ENCODE data around the gene CFAP97D2.
"Not testable (repeated sequence)": the region's sequence is repeated elsewhere in the genome, so short reads cannot be mapped to it uniquely, and the experiment has no call there.

Gene CFAP97D2

GRCh38 chr13:114143806-114144605, 35.1 kb upstream of the CFAP97D2 start:
- peak; percentile 25 for DNase-seq

GRCh38 chr13:114144606-114145244, 34.3 kb upstream of the CFAP97D2 start:
- no peak for DNase-seq

GRCh38 chr13:114145256-114145655, 33.8 kb upstream of the CFAP97D2 start:
- DNase-seq, result no peak

DNA sequence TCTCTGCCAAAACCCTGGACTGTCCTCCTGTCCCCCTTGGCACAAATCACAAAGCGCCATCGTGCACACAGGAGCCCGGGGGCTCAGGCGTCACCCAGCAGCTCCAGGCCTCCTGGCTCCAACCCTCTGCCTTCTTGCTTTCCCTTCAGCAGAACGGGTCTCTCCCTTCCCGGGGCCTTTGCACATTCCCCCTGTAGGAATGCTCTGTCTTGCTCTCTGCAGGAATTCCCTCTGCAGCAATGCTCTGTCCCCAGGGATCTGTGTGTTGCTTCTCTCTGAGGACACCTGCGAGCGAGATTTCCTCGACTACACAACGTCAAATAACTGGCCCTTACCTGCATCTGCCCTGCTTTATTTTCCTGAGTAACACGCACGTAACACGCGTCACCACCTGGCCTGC, 33.3 kb upstream of the CFAP97D2 start:
- DNase-seq, result no peak

GRCh38 chr13:114146173-114146572, 32.9 kb upstream of the CFAP97D2 start:
- DNase-seq, result no peak

DNA sequence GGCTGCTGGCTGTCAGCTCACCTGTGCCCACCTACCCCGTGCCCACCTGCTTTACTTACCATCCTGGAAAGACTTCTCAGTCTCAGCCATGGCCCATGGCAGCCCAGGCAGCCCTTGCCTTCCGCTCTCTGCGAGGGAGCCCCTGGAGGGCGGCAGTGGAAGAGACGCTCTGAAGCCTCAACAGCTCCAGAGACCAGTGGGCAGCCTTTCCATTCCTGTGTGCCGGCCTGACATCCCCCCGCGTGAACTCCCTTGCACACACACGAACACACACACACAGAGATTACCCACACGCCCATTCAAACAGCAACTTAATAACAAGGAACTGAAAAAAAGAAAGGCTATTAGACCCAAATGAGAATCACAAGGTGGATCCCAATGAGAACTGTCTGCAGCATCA, 32.4 kb upstream of the CFAP97D2 start:
- DNase-seq, result peak; percentile 7

DNA sequence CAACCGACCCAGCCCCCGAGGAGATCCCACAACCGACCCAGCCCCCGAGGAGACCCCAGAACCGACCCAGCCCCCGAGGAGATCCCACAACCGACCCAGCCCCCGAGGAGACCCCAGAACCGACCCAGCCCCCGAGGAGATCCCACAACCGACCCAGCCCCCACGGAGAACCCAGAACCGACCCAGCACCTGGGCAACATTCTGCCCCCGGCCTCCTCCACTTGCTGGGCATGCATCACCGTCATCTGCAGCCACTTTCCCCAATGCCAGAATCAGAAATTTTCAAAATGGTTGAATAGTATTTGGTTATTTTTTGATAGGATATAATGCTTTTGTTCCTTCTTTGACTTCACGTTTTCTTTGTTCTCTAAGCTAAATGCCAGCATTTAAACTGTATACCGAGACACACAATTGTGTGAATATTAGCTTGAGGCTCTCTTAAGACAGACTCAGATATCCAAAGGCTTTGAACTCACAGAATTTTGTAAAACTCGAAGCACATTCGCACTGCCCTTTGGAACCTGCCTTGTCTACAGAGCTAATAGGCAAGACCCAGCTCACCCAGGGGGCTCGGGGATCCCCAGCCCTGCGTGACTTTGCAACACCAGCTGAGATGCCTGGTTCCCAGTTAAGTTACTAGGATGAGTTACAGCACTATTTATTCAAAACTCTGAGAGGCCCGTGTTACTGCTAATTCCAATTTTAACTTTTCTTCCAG, 31.1 kb upstream of the CFAP97D2 start:
- DNase-seq, result no peak

GRCh38 chr13:114148521-114148855, 30.6 kb upstream of the CFAP97D2 start:
- peak; percentile 84 for DNase-seq

- DNase-seq, result not testable (repeated sequence)
Measured at GRCh38 chr13:114148886-114149285, 30.2 kb upstream of the CFAP97D2 start.

- peak; percentile 83 for DNase-seq
Measured at GRCh38 chr13:114149774-114150740, 29.0 kb upstream of the CFAP97D2 start.

DNA sequence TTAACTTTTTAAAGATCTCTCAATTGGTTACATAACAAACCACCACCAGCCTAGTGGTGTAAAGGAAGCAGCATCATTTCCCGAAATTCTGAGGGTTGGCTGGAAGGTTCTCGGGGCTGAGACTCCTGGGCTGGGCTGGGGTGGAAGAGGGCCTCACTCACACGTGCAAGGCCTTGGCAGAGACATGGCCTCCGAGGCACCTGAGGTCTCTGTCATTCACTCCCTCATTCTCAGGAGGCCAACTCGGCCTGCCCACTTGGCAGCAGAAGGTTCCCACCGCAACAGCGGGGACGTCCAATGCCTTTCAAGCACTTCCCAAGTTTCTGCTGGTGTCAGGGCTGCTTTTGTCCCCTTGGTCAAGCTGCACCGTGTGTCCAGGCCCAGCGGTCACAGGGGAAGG, 28.0 kb upstream of the CFAP97D2 start:
- no peak for DNase-seq

DNA sequence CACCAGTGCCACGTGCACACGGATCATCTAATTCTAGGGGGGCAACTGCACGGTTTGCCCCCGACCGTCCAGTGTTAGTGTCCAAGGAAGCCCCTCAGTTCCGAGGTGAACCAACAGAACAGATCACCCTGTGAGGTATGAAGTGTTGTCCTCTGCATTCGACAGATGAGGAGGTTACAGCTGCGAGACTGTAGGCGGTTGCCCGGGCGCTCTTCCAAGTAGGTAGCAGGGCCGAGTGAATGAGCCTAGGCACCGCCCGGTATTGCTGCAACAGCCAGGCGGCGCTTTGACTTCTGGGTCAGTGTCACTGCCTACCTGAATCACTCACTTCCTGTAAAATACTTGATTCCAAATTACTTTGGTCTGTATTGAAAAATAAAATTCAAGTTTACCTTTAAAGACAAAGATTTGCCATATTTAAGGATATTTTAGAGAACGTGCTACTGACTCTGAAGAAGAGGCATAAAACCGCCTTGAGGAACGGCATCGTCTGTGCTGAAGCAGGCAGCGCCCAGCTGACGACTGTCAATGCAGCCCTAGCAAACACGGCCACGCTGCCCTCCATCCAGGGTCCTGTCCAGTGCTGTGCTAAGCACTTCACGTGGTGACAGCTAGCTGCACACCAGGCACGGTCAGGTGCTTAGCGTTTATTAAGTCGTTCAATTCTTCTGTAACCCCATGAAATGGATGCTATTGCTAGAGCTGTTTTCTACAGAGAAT, 27.3 kb upstream of the CFAP97D2 start:
- peak; percentile 56 for DNase-seq

DNA sequence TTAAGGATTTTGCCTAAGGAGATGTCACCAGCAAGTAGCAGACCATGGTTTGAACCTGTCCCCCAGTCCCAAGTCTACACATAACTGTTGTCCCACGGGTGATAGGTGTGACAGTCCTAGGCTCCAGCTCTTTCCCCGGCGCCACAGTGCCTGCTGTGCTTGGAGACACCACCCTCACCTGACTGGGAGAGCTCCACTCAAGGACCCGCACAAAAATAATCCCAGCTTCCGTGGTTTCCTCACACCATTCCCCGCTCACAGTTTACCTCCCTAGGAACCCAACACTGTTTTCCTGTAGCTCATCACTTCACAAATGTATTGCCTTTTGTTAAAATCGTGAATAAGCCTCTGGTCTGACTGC, 26.8 kb upstream of the CFAP97D2 start:
- no peak for DNase-seq

DNA sequence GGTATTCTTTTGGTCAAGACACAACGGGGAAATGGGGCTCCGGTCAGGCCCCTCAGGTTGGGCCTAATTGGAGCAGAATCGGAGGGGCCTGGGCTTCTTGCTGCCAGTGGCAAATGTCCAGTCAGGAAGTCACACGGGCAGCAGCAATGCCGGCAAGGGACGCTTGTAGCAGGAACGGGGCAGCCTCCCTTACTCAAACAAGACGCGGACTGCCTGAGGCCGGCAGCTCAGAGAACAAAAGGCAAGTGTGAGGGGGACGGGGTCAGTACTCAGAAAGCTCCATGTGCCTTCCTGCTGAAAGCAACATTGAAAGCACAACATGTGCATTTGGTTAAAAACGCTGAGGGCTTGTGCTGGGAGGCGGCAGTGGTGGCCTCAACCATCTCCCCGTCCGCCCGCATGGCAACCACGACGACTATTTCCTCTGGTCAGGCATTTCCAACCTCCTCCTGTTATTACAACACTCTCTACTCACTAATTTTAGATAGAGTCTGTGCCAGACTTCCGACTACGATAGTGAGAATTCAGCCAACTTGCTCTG, 26.2 kb upstream of the CFAP97D2 start:
- no peak for DNase-seq

DNA sequence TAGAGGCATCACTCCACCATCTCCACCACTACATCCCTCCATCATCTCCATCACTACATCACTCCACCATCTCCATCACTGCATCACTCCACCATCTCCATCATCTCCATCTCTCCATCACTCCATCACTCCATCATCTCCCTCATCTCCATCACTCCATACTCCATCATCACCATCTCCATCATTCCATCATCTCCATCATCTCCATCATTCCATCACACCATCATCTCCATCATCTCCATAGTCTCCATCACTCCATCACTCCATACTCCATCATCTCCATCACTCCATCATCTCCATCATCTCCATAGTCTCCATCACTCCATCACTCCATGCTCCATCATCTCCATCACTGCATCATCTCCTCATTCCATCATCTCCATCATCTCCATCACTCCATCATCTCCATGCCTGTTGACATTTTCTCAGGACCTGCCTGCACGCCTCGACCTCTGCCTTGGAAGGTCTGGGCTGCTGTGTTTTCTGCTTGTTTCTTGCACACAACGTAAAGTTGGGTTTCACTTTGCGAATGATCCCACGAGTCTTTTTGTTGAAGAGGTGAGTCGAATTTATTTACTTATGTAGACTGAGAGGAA, 25.5 kb upstream of the CFAP97D2 start:
- DNase-seq, result no peak

DNA sequence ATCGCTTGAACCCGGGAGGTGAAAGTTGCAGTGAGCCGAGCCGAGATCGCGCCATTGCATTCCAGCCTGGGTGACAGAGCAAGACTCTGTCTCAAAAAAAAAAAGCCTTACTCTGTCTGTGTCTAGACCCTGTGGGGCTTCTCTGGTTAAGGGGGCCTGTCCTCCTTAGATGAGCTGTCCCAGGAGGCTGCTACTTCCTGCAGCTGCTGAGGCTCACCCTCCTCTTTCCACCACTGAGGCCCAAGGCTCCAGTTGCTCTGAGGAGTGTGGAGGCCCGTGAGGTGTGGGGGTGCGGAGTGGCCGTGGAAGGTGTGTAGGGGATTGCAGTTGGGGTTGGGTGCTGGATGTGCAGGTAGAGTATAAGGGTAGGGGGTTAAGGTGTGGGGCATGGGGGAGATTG, 24.6 kb upstream of the CFAP97D2 start:
- DNase-seq, result no peak

DNA sequence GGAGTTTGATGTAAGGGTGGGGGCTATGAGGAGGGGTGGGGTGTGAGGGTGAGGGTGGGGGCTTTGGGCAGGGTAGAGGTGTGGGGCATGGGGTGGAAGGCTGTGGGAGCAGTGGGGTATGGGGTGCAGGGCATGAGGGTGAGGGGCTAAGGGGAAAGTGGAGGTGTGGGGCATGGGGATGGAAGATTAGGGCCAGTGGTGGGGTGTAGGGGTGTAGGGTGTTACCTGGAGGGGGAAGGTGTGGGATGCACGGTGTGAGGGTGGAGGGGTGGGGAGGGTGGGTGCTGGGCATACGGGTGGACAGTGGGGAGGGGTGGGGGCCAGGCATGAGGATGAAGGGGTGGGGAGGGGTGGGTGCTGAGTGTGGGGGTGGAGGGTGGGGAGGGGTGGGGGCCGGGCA, 23.7 kb upstream of the CFAP97D2 start:
- no peak for DNase-seq

- DNase-seq, result peak; percentile 1
Measured at GRCh38 chr13:114155926-114156883, 22.9 kb upstream of the CFAP97D2 start.

DNA sequence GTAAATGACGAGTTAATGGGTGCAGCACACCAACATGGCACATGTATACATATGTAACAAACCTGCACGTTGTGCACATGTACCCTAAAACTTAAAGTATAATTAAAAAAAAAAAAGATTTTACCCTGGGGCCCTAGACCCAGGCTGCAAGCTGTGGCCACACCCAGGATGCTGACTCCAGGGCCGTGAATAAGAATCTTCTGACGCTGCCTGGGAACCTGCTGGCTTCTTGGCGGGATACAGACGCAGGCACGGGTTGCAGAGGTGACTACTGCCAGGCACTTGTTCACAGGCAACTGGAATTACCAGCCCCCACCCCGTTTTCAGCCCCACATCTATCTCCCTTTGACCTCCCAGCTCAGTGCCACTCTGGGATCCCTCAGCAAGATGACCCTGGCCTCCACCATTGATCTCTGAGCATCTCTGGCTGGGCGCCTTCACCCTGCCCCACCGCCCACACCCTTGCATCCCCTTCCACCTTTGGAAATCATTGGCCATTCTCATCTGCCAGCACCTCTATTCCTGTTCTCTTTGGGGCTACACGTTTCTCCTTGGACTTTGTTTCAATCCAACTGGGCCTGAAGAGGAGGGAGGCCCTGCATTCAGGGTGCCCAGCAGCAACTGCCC, 21.1 kb upstream of the CFAP97D2 start:
- no peak for DNase-seq
